CD4-positive, alpha-beta T cell treated with Interleukin-1 beta for 1 hour (primary cell): Measurements from ENCODE around the gene SNAP47.

Experiments used
- DNase-seq, 2 donors: peaks; one replicate each; pipeline ENCODE4 v3.0.0-alpha.2; 2020 to 2022

Gene SNAP47

DNA sequence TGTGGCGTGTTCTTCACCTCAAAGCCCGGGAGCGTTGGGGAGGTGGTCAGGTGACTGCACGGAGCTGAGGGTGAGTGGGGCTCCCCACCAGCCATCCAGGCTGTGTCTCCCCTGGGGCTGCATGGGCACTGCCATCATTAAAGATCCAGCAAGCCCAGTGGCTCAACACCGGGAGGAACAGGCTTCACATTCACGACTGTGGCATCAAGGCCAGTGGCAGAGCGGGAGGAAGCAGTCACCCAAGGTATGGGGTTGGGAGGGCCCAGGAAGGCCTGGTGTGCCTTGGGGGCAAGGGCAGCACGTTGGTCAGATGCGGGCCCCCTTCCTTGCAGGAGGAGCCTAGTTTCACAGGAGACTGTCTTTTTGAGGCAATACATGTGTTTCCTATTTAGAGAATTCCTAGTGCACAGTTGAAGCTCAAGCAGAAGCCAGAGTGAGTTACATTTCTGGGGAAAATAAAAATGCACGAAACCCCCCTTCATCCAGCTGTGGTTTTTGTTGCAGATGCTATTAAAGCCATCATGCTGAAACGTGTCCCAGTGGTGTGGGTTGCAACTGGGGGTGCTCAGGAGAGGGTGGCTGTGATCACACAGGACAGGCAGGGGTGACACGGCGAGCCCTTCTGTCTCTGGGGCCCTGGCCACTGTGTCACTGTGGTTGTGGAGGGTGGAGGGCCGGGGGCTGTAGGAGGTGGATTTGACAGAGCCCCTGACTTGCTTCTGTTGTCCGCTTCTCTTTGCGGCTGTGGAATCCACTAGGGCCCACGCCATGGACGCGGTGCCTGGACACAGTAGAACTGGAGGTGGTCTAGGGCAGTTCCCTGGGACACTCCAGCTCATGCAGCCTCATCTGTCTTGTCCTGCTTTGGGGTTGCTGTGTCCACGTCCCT is 34.1 kb downstream of the SNAP47 start:
- no peak for DNase-seq

DNA sequence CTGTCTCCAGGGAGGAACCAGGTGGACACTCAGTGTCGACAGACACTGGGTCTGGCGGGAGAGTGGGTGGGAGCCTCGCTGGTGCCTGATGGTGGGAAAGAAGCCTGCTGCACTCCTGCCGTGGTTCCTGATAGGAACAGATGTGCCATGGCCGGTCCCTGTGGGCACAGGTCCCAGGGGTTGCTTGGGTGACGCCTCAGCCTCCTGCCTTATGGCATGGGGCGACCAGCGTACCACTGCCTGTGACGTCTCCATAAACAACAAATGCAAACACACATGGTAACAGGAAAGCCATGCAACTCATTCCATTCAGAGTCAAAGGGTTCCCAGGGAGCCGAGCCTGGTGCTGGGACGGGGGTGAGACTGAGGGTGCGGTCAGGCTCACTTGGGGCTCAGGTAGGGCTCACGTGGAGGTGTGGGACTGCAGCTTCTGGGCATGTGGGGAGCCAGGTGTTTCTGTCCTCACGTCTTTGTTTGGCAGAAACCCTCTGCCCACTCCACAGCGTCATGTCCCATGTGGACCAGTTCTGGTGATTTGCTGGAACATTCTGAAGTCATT is 34.8 kb downstream of the SNAP47 start:
- DNase-seq = no peak

DNA sequence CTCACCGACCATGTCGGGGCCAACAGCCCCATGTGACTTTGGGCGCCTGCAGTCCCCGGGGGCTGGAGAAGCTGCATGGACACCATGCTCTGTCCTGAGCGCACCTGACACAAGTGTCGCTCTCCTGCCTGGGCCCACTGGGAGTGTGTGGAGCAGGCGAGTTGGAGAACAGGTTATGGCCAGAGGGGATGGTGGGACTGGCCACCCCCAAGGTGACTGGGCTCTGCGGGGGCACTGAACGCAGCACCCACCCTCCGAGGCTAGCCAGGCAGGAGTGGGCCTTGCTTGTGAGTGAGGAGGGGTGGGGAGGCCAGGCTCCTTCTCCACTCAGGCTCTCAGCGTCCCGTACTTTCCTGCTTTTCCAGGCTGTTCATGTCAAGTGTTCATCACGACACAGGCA is 35.6 kb downstream of the SNAP47 start:
- no peak for DNase-seq

DNA sequence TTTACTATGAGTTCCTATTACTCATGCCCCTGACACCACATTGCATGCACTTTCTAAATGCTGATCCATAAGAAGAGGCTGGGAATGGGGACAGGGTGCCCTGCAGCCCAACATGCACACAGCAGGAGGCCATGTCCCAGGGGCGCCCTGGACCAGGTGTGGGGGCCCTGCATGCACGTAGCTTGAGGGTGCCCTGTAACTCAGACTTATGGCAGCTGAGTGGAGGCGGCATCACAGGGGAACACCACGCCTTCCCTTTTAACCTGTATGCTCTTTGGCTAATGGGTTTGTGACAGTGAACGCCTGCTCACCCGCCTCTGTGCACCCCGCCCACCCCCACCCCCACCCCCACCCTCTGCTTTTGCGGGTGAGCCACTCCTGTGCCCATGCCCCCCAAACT is 36.1 kb downstream of the SNAP47 start:
- DNase-seq = no peak

DNA sequence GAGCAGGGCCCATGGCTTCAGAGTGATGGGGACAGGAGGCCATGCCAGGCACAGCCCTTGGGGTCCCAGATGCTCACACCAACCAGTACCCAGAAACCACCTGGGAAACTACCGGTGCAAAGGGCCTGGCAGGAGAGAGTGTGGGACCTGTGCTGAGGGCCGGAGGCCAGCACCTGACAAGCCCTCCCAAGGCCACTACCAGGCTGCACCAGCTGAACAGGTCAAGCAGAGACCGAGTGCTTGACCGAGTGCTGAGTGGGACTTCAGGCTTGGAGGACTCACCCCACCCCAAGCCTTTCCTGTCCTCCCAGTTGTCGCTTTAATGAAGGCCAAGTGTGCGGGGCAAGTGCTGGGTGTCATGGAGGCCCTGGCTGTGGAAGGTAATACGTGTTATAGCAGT is 36.5 kb downstream of the SNAP47 start:
- DNase-seq = no peak

DNA sequence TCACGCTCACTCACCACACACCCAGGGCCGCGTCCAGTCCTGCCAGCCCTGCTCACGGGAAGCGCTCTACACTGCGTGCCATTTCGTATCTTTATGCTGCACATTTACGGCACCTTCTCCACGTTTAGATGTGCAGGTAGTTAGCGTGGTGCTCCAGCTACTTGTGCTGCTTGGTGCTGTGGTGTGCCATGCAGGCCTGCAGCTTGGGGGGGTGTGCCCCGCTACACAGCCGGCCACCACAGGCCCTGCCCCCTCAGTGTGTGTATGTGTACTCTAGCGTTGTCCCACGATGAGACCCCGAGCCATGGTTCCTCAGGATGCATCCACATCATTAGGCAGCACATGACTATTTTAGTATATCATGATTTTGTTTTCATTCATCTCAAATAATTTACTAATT is 38.3 kb downstream of the SNAP47 start:
- no peak for DNase-seq

DNA sequence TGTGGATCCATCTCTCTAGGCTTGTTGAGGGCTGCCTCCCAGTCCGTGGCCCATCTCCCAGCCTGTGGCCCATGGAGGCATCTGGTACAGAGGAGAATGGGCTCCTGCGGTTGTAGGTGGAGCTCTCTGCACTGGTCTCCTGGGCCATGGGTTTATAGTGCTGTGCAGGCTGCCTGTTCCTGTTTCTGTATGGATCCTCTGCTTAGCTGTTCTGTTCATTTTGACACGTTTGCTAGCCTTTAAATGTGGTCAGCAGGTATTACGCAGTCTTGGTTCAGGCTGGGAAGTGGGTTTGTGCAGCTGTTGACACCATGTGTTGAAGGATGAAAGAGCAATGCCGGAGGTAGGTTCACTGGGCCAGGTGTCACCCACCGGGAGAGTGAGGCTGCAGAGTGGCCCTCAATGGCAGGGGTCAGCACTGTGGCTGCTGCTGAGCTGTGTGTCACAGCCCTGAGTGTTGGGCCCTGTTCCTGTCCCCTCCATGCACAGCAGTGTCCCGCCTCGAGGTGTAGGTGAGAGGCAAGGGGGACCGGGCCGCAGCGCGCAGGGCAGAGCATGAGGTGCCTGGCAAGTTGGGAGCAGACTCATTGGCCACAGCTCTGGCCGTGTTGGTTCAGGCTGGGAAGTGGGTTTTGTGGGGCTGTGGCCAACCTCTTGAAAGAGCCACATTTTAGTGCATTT is 39.0 kb downstream of the SNAP47 start:
- peak; percentile 37 to 42 for DNase-seq

DNA sequence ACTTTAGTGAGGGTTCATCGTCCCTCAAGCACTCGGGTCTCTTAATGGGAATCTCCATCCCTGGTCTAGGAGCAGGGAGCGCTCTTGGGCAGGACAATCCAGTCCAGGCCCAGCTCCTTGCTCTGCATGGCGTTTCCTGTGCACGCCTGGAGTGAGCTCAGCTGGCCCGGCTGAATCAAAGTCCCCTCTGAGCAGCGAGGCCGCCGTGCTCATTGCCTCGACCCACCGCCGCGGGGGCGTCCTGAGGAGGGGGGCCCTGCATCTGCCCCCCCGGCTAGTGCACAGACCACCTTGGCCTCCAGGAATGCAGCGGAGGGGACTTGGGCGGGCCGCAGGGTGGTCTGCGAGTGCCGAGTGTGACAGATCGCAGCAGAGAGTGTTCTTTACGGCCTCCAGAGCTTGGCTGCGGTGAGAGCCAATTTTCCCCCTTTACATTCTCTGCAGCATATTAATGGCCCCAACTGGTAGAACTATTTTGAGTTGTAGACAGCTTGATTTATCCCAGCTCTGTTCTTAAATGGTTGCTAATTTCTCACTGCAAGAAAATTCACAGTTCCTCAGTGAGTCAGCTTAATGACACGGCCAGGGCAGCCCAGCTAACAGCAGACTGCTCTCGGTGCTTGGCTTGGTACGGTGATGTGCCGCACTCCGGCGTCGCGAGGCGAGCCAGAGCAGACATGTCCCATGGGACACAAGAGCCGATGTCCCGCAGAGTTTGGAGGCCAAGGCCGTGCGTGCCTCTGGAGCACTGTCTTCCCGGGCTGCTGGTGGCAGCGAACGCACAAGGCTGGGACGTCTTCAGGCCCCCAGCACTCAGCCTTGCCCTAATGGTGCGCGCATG is 39.8 kb downstream of the SNAP47 start:
- no peak for DNase-seq

DNA sequence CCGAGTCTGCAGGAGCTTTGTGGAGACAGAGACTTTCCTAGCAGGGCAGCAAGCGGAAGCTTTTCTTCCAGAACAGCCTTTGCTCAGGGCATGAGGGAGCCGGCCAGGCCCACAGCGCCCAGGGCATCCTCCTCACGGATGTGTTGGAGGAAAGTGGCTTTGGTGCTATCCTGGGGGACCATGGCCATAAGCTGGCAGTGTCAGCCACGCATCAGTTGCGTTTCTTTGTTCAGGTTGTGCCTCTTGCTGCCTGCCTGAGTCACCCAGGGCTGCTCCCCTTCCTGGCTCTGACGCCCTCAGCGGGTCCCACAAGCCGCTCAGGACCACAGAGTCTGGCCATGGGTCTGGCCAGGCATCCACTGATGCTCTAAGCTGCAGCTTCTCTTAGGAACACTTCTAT is 40.6 kb downstream of the SNAP47 start:
- no peak for DNase-seq

DNA sequence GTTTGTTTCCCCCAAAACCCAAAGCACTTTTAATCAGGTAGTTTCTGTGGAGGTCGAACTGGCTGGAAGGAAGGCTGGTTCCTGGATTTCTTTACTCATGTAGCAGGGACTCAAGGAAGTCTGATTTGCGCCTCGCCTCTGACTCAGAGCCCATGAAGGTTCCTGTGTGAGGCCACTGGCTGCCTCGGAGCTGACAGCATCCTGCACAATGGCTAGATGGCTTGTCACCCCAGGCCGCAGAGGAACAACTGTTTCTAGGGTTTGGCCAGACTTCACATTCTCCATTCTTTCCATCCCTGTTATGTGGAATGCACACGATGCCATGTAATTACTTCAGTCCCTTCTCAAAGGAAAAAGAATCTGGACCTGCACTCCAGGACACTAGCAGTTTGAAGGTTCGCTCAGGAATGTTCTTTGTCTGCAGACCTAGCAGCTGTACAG is 41.1 kb downstream of the SNAP47 start:
- DNase-seq = no peak

DNA sequence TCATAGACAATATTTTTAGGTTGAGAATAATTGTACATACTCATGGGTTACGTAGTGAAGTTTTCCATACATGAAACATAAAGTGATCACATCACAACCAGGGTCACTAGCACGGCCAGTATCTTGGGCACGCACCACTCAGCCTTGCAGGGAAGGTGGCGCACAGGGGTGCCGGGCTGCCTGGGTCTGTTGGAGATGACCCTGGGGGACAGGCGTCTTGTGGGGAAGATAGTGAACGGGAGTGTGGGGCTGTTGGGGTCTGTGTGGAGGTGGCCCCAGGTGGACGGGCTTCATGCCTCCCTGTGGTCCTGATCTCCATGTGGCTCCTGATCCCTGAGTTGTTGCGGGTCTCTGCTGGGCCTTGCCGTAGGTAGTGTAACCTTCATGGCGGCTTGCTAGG is 41.9 kb downstream of the SNAP47 start:
- DNase-seq = no peak

DNA sequence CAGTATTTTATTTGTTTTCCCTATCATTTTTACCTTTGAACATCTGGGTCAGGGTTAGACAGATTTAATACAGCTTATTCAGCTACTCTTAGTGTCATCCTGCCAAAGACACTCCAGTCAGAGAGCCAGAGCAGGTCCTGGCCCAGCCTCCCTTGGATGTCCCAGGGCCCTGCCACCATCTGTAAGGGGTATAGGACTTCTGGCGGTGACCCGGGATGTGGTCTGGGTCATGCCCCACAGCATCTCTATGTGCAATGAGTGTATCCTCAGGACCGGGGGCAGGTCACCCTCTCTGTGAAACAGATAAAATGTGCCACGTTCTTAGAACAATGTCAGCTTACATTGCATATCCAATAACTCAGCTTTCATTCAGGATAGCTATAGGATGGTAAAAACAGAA is 42.4 kb downstream of the SNAP47 start:
- DNase-seq = no peak

DNA sequence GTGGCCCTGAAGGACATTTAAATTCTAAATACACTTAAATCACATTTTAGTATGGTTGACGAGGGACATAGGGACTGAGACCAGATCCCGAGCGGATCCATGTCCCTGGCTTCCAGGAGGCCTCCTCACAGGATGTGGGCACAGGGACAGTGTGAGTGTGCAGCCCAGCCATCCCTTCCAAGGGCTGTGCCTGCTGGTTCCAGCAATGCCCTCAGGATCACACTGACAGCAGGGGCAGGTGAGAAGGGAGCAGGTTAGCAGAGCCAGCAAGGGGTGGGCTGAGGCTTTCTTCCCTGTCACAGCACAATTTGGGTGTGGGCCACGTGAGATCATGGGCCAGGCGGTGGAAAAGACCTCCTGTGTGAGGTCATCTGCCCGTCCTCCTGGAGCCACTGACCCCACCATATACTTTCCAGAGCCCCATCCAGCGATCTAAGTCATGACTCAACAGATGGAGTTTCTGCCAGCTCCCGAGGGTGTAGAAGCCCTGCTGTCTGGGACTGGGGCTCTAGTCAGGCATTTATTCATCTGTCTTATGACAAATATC is 43.2 kb downstream of the SNAP47 start:
- no peak for DNase-seq

DNA sequence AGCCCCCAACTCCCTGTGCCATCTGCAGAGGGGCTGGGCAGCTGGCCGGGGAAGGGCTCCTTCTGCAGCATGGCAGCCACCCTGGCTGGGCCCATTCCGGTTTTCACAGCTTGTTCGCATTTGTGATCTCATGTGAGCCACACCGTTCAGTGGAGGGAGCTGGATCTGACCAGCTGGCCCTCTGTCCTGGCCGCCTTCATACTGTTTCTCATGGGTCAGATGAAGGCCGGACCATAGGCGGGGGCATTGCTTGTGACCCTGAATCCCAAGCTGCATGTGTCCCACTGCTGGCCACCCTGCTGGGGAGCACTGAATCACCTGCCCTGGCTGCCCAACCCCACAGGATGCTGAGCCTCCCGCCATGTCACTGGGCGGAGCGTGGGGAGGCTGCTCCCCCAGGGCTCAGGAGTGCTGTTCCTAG is 43.8 kb downstream of the SNAP47 start:
- DNase-seq = no peak

DNA sequence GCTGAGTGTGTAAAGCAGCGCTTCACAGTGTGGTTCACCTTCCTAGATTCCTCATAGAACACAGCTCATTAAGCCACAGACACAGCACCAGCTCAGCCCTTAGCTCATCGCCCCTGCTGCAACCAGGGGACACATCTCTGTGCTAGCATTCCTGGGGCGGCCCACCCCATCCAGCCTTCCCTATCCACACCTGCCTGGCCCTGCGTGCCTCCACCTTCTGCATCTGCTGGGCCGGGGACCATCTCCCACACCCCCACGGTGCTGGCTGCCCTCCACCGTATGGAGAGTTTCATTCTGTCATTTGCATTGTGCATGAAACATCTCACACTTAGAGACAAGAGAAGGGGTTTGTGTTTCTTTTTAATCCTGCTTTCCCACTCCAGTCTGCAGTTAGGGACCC is 44.5 kb downstream of the SNAP47 start:
- no peak for DNase-seq

DNA sequence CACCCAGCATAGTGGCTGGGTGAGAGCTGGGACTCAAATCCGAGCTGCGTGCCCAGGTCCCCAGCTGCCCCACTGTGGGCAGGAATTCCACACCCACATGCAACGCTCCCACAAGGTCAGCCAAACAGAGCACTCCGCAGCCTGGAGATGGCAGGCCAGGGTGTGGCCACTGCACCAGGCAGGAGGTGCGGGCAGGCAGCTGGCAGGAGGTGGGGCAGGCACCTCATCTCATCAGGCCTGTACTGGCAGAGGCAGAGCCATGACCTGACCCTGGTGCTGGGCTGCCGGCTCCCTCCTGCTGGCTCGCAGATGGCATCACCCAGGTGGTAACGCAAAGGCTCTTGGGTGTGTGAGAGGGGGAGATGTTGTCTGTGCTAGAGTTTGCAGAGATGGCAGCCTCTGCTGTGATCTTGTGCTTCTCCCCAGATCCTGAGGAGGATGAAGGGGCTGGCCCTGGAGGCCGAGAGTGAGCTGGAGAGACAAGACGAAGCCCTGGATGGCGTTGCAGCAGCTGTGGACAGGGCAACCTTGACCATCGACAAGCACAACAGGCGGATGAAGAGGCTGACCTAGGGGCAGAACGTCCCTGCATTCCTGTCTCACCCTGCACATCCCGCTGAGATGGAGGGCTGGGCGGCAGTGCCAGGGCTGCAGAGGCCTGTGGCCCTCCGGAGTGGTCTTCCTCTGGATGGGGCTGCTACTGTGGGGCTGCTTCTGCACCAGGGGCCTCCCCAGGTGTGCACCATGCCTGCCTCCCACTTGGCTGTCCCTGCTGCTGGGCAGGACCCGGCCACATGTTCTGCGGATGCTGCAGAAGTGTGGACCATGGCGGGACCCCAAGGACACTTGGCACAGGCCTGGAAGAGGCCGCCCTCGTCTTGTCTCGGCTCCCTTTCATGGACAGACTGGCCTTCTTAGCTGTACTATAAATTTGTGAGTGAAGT is 45.1 kb downstream of the SNAP47 start:
- no peak for DNase-seq

DNA sequence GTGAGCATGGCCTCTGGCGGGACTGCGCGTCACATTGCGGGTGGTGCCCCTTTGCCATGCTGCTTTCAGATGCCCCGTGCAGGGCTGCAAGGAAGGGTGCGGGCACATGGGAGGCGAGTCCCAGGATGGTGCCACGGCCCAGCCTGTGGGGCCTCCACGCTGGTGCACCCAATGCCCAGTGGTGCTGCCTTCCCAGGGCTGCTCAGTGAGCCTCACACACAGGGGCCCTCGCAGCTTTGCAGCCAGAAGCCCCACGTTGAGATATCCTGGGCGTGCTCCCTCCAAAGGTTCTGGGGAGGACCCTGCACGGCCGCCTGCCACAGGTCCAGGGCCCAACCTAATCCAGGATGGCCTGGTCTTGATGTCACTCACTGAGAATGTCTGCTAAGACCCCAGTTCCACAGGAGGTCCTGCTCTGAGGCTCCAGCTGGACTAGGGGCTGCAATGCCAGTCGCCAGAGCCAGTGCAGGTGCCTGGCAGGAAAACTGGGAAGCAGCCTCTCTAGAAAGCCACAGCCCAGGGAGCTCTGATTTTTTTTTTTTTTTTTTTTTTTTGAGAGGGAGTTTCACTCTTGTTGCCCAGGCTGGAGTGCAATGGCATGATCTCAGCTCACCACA is 46.2 kb downstream of the SNAP47 start:
- no peak for DNase-seq

DNA sequence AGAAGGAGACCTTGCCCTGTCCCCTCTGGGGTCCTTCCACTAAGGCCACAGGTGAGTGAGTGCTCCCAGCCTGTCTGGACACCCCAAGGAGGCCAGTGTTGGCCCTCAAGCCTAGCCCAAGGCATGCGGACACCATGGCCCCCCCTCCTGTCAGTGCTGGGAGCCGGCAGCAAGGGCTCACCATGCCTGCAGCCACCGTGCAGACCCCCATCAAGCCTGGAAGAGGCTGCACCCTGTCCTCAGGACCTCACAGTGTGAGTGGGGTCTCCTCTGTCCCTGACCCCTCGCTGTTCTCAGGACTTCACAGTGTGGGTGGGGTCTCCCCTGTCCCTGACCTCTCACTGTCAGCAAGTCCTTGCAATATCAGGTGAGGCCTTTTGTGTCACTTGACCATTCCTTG is 47.0 kb downstream of the SNAP47 start:
- DNase-seq = no peak

DNA sequence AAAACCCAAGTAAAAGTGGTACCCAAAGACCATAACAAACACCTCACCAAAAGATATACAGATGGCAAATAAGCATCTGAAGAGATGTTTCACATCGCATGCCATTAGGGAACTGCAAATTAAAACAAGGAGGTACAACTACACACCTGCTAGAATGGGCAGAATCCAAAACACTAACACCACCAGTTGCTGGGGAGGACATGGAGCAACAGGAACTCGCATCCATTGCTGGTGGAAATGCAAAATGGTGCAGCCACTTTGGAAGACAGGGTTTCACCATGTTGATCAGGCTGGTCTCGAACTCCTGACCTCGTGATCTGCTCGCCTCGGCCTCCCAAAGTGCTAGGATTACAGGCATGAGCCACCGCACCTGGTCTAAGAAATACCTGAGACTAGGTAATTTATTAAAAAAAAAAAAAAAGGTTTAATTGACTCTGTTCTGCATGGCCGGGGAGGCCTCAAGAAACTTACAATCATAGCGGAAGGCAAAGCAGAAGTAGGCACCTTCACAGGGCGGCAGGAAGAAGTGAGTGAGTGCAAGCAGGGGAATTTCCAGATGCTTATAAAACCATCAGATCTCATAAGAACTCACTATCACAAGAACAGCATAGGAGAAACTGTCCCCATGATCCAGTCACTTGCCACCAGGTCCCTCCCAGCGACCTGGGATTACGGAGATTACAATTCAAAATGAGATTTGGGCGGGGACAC is 50.0 kb downstream of the SNAP47 start:
- DNase-seq = peak in 1 of 2 donors; percentile 33
